OCI-LY7 (cell line): ENCODE measurements around the gene RCSD1. TPM values are rescaled to one million over a fixed set of nuclear protein-coding genes. Genes with fewer than 3 reads are reported as not detected.

Experiments used
- BruUV-seq: library from RNA; stranded (reverse); fragments of 400-500 nt; replicated peaks from 2 replicates; lab custom pipeline; 2021; lab: Mats Ljungman, UMichigan
- CTCF ChIA-PET: fragments of 300-600 bp; sonication (Branson Sonifier 250); formaldehyde crosslinking; loops from one replicate; lab custom pipeline; 2022; ENCODE audit warnings: antibody characterized with exemption; ENCODE audit not compliant: unreplicated experiment; lab: Charles Lee
- POLR2A ChIA-PET: fragments of 300-600 bp; sonication (Branson Sonifier 250); formaldehyde crosslinking; loops from one replicate; lab custom pipeline; 2022; ENCODE audit warnings: antibody characterized with exemption; lab: Charles Lee
- DNase-seq: peaks from one replicate; pipeline ENCODE4 v3.0.0-alpha.2; 2015; ENCODE audit warnings: low spot score
- H2AFZ ChIP-seq: fragments of 200-600 bp; sonication (generic), shearing (Covaris generic); 2 replicates; pipeline ENCODE4 v1.6.1; 2014; ENCODE audit warnings: mild to moderate bottlenecking, antibody characterized with exemption, low read length, moderate library complexity
- H3K27ac ChIP-seq: fragments of 200-600 bp; sonication (generic); 2 replicates; pipeline ENCODE4 v1.5.1; 2014; ENCODE audit warnings: mixed run types, low read depth, mild to moderate bottlenecking, moderate library complexity, low read length, inconsistent platforms; ENCODE audit not compliant: poor library complexity, severe bottlenecking
- H3K36me3 ChIP-seq: fragments of 200-600 bp; sonication (generic); 2 replicates; pipeline ENCODE4 v1.6.1; 2014; ENCODE audit warnings: mild to moderate bottlenecking, antibody characterized with exemption, low read length, moderate library complexity, mixed read lengths; ENCODE audit not compliant: insufficient read depth
- H3K4me1 ChIP-seq: fragments of 200-600 bp; sonication (generic); 2 replicates; pipeline ENCODE4 v1.5.1; 2014; ENCODE audit warnings: mild to moderate bottlenecking, low read length; ENCODE audit not compliant: insufficient read depth, poor library complexity, severe bottlenecking
- H3K4me2 ChIP-seq: fragments of 200-600 bp; sonication (generic); 2 replicates; pipeline ENCODE4 v1.6.1; 2014; ENCODE audit warnings: mild to moderate bottlenecking, low read length
- H3K4me3 ChIP-seq: fragments of 200-600 bp; sonication (generic); 2 replicates; pipeline ENCODE4 v1.5.1; 2014; ENCODE audit warnings: mild to moderate bottlenecking, low read depth, low read length; ENCODE audit not compliant: poor library complexity, severe bottlenecking
- H3K79me2 ChIP-seq: fragments of 200-600 bp; sonication (generic); 2 replicates; pipeline ENCODE4 v1.6.1; 2016; ENCODE audit warnings: low read depth, mild to moderate bottlenecking, low read length, moderate library complexity, mixed read lengths; ENCODE audit not compliant: insufficient read depth
- H3K9me2 ChIP-seq: fragments of 200-600 bp; sonication (generic); 2 replicates; pipeline ENCODE4 v1.6.1; 2016; ENCODE audit warnings: mild to moderate bottlenecking, low read length, mixed read lengths; ENCODE audit not compliant: insufficient read depth
- H3K9me3 ChIP-seq: fragments of 200-600 bp; sonication (generic); 2 replicates; pipeline ENCODE4 v1.6.1; 2014; ENCODE audit warnings: mild to moderate bottlenecking, mixed run types, low read length, mixed read lengths
- H4K20me1 ChIP-seq: fragments of 200-600 bp; sonication (generic); 2 replicates; pipeline ENCODE4 v1.6.1; 2014; ENCODE audit warnings: mild to moderate bottlenecking, antibody characterized with exemption, low read length, moderate library complexity, mixed read lengths; ENCODE audit not compliant: insufficient read depth
- CTCF ChIP-seq: fragments of 200-600 bp; sonication (generic); conservative IDR thresholded peaks from 2 replicates; pipeline ENCODE4 v1.5.1; 2014; ENCODE audit warnings: mild to moderate bottlenecking, antibody characterized with exemption, low read length, moderate library complexity, mixed read lengths
- EZH2phosphoT487 ChIP-seq: fragments of 200-600 bp; sonication (generic); IDR thresholded peaks from 2 replicates; pipeline ENCODE4 v1.6.1; 2018; ENCODE audit warnings: low read depth, borderline replicate concordance, mild to moderate bottlenecking, mixed run types, antibody characterized with exemption, low read length, moderate library complexity, mixed read lengths
- intact Hi-C: fragments of 100-400 bp; cut with micrococcal nuclease; formaldehyde crosslinking; loops from one replicate; pipeline ENCODE4 v1.10.0; 2022; ENCODE audit not compliant: unreplicated experiment
- total RNA-seq, 2 experiments: library from RNA; depleted of rRNA in 1 of 2; stranded (reverse); fragments of >200 nt in 1 of 2; shearing (Covaris generic) in 1 of 2; gene quantifications; 2 replicates each; pipeline ENCODE4 v1.2.3, GENCODE V29; 2014 to 2022

Gene RCSD1
- total RNA-seq, 2 experiments from 2014 or later = 161 to 164 TPM

GRCh38 chr1:167627865-167628641 lies 2.0 kb upstream of the RCSD1 start:
- peaks cover 82% of the 10 kb centered on the region for H3K4me1 ChIP-seq
- CTCF ChIA-PET = interaction anchor here (0.8 to 1.5 kb wide), 3 partner anchors 28 to 117 kb away, joined by 3 read pairs; no protein-coding TSS in a partner anchor

GRCh38 chr1:167628741-167629515 lies 1.1 kb upstream of the RCSD1 start:
- H3K36me3 ChIP-seq = peaks cover 52% of the 10 kb centered on the region
- H3K4me2 ChIP-seq = peak overlapping the region; percentile 74
- DNase-seq = peak; percentile 46
- peaks cover 51% of the 10 kb centered on the region for H3K79me2 ChIP-seq
- no peaks in the 10 kb centered on the region for H4K20me1 ChIP-seq
- TF ChIP-seq EZH2phosphoT487 (no peak), CTCF (no peak)
- ChIA-PET POLR2A (interaction anchor here (0.6 to 11.9 kb wide), 12 partner anchors 11 to 1479 kb away, joined by 3 to 250 read pairs (median 3); no protein-coding TSS in a partner anchor), CTCF (interaction anchor here (0.8 to 1.5 kb wide), 3 partner anchors 11 to 46 kb away, joined by 3 read pairs; no protein-coding TSS in a partner anchor)
- no TSS peak for BruUV-seq
- intact Hi-C loops = loop anchor here (1.0 to 5.0 kb wide), 6 partner anchors 12 to 297 kb away; no protein-coding TSS in a partner anchor
- H3K4me1 ChIP-seq = peaks cover 82% of the 10 kb centered on the region
- H3K4me3 ChIP-seq = peak overlapping the region; percentile 93
- H3K9me2 ChIP-seq = no peaks in the 10 kb centered on the region
- peak overlapping the region; percentile 99 for H3K27ac ChIP-seq
- H3K9me3 ChIP-seq = peaks cover 16% of the 10 kb centered on the region
- H2AFZ ChIP-seq = no peak overlapping the region; the same call in 1 of the 2 replicates

More at GRCh38 chr1:167627865-167628641, 2.0 kb upstream of the RCSD1 start:
- Histone ChIP-seq H3K9me3 (peaks cover 16% of the 10 kb centered on the region), H3K27ac (peak overlapping the region; percentile 99), H2AFZ (no peak overlapping the region), H3K79me2 (peaks cover 42% of the 10 kb centered on the region), H4K20me1 (no peaks in the 10 kb centered on the region), H3K4me2 (peak overlapping the region; percentile 74), H3K9me2 (no peaks in the 10 kb centered on the region), H3K36me3 (peaks cover 44% of the 10 kb centered on the region), H3K4me3 (peak overlapping the region; percentile 93)
- POLR2A ChIA-PET = interaction anchor here (0.5 to 11.9 kb wide), 7 partner anchors 10 to 1480 kb away, joined by 3 to 250 read pairs (median 6); no protein-coding TSS in a partner anchor
- TF ChIP-seq EZH2phosphoT487 (no peak), CTCF (no peak)
- intact Hi-C loops = loop anchor here (1.0 to 5.0 kb wide), 6 partner anchors 11 to 296 kb away; no protein-coding TSS in a partner anchor
- BruUV-seq = no TSS peak
- peak; percentile 96 for DNase-seq
